Measurements from ENCODE around the gene RAP1GAP.

RAP1GAP gene

DNA sequence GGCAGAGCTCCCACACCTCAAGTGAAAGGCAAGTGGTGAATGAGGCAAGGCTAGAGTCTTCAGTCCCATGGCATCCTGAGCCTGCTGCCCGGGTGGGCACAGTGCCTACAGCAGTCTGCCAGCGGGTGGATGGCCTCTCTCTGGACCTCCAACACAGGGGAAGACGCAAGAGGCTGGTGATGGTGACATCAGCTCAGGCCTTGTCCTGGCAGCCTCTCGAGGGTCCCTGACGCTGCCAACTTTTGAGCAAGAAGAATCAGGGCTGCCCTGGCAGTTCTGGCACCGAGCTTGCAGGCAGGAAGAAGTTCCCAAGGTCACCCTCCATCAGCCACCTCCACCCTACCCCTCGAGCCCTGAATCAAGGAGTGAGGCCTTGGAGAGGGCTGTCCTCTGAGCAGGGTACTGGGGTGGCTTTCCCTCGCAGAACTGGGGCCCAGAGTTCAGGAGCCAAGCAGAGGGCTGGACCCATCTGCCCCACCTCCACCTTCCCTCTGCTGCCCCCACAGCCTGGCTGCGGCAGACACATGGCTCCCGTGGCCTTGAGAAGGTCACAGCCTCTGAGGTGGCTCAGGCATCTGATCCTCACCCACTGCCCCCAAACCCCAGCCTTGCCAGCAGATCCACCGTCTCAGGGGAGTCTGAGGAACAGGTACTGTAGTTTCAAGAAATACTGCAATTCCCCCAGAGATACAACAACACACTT, 5.8 kb downstream of the RAP1GAP start:
- DNase-seq (ENCODE audit: insufficient read length, low spot score), result no peak
- no peak for FAIRE-seq

DNA sequence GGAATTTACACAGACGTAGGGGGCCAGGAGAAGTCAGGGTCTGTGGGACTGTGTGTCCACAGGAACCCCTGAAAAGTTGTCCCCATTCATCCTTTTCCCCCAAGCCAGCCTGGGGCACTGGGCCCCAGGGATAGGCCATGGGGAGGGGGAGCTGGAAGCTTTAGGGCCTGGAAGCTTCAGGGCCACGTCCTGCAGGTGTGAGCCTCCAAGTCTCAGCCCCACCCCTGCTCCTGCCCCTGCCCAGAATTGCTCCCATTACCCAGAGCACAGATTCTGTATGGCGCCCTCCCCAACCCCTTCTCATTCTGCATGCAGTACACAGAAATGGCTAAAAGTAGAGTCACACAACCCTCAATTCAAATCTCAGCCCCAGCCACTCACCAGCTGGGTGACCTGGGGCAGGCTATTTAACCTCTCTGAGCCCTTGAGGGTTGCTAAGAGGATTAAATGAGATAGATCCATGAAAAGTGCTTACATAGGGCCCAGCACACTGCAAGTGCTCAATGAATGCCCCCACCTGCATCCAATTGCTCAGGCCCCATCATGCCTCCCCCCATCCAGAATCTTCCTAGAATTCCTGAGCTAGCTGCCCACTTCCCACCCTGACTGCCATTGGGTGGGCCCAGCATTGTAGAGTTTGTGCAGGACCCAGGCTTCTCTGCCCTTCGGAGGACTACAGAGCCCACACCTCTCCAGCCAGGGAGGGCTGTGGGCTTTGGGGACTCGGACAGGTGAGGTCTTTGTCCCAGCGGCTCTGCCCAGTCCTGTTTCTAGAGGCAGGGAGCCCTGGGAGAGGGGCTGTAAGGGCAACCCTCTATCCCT, 6.5 kb downstream of the RAP1GAP start:
- FAIRE-seq (no peak), DNase-seq (ENCODE audit: insufficient read length, low spot score) (no peak)

DNA sequence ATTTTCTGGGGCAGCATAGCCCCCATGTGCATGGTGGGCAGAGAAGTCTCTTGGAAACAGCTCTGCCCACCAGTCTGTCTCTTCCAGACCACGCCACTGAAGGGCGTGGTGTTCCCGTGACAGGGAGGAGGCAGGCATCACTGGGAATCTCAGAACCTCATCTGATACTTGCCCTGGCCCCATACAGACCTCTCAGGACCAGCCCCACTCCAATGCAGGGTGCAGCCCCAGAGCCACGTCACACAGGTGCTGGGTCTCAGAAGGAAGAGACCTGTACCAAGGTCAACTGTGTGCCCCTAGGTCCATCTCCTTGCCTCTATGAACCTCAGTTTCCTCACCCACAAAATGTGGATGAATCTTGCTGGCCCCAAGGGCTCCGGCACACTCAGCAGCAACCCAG, 7.3 kb downstream of the RAP1GAP start:
- DNase-seq (ENCODE audit: insufficient read length, low spot score) (no peak), FAIRE-seq (no peak)

DNA sequence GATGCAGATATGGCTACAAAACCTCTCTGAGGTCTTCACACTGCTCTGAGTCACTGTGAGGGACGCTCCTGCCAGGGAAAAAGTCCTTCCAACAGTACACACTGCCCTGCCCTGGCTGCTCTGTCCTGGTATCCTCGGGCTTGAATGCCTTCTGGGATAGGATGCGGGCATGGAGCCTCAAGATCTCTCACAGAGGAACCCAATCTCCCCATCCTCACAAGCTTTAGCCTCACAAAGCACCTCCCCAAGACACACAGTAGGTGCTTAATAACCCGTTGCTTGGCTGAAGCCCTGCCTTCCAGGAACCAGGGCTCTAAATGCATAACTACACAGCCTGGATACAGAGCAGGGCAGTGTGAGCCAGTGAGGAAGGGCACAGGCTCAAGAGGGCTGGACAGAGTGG, 9.2 kb downstream of the RAP1GAP start:
- no peak for FAIRE-seq

DNA sequence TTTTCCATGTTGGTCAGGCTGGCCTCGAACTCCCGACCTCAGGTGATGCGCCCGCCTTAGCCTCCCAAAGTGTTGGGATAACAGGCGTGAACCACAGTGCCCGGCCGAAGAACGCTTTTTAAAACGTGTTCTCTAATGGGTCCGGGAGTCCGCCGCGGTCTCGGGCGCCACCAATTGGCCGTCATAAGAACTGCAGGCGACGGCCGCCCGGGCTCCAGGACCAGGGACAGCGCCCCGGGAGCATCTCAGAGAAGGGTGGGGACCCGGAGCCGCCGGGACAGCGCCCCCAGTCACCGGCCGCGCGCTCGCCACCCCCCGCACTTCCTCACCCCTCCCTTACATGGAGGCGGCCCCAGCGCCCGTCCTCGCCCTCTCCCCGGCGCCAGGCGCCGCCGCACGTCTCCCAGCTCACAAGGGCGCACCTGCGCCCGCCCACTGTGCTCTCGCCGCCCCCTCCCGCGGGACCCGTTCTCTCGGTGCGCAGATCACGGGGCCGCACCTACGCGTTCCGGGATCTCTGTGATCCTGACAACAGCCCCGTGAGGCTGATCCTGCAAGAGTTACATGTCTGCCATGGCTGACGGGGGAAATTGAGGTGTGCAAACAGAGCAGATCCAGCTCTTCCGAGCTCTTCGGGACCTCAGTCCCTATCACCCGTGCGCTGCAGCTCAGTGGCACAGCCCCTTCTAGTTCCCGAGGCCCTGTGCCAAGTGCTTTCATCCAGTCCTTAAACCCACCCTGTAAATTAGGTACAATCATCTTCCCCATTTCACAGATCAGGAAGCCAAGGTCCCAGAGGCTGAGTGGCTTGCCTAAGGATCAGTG, 9.8 kb downstream of the RAP1GAP start:
- DNase-seq (ENCODE audit: insufficient read length, low spot score) (peak; percentile 93), FAIRE-seq (no peak)

More for the DNA sequence above, 9.2 kb downstream of the RAP1GAP start:
- DNase-seq (ENCODE audit: insufficient read length, low spot score), result no peak

DNA sequence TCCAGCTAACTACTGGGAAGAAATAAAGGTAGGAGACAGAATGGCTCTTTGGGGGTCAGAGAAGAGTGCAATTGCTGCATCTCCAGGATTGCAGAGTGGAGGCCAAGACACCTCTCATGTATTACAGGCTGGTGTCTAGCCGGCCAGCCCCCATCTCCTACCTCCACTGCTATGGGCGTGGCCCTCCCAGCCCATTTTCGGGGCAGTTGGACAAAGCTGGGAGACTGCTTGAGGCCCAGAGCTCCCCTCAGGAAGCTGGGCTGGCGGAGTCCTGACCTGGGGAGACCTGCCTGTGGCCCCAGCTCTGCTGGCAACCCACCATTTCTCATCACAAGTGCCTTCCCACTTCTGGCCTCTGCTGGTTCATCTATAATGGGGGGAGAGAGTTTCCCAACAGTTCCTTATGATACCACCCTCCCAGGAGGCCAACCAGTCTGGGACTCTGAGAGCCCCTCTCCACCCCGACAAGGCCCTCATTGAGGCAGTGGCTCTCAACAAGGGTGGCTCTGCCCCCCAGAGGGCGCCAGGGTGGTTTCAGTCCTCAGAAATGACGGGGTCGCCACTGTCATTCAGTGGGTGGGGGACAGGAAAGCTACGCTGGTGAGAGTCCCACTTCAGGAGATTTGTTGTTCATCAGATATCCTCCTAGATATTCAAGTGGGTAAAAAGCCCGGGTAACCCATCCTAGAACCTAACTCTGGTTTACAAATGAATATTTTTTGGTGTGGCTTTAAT, 11.5 kb downstream of the RAP1GAP start:
- FAIRE-seq, result no peak

DNA sequence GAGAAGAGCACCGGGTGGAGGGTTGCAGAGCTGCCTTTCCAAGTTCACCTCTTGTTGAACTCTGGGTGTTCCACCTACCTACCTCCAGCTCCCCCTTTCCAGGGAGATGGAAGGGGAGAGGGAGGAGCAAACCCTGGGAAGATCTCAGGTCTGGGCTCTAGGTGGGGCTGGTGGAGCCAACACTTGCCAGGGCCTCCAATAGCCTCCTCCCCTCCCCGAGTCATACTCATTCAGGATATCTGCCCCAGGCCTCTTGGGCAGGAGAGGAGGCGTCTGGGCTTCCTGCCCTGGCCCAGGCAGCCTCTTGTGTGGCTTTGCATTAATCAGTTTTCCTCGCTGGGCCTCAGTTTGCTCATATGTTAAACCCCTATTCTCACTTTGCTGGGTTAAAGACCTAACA, 13.4 kb downstream of the RAP1GAP start:
- DNase-seq (ENCODE audit: insufficient read length, low spot score) (no peak), FAIRE-seq (no peak)

More for the DNA sequence above, 11.5 kb downstream of the RAP1GAP start:
- DNase-seq (ENCODE audit: insufficient read length, low spot score), result no peak

DNA sequence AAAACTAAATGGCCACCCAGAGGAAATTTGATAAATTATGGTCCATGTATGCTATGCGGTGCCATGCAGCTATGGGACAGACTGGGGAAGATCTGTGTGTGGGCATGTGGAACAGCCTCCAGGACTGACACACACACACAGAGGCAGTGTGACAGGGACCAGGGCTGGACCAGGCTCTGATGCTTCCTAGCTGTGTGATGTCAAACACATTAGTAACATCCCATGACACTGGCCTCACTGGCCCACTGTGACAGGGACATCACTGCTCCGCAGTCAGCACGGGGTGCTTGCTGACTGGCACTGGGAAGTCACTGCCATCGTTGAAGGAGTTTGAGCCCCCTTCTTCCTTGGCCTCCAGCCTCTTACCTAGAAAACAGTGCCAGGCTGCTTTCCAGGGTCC, 13.9 kb downstream of the RAP1GAP start:
- FAIRE-seq (no peak), DNase-seq (ENCODE audit: insufficient read length, low spot score) (no peak)

DNA sequence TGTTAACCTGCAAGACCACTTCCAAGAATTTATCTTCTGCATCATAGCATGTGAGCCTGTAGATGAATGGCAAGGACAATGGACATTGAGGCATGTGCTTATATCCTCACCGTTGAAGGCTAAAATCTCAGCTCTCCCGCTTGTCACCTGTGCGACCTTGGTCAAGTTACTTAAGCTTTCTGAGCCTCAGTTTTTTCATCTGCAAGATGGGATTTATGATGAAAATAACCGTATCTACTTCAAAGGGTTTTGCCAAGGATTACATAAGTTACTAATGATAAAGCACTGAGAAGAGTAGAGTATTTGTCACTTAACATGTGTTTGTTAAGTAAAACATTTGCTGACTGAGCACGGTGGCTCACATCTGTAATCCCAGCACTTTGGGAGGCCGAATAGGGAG, 14.9 kb downstream of the RAP1GAP start:
- FAIRE-seq, result no peak
- no peak for DNase-seq (ENCODE audit: insufficient read length, low spot score)

DNA sequence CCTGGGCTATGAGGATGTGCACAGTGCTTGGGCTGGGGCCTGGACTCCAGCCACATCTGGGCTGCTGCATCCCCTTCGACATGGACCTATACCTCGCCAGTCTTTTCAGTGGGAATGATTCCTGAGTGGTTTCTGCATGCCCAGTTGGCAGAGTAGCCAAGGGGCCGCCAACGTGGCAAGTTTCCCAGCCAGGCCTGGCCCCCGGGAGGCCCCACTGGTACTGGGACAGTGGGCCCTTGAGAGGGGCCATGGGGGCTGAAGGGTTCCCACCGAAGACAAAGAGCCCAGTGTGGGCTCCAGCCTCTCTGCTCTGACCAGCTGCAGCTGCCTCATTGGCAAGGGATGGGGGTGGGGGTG, 15.4 kb downstream of the RAP1GAP start:
- FAIRE-seq (no peak), DNase-seq (ENCODE audit: insufficient read length, low spot score) (no peak)

DNA sequence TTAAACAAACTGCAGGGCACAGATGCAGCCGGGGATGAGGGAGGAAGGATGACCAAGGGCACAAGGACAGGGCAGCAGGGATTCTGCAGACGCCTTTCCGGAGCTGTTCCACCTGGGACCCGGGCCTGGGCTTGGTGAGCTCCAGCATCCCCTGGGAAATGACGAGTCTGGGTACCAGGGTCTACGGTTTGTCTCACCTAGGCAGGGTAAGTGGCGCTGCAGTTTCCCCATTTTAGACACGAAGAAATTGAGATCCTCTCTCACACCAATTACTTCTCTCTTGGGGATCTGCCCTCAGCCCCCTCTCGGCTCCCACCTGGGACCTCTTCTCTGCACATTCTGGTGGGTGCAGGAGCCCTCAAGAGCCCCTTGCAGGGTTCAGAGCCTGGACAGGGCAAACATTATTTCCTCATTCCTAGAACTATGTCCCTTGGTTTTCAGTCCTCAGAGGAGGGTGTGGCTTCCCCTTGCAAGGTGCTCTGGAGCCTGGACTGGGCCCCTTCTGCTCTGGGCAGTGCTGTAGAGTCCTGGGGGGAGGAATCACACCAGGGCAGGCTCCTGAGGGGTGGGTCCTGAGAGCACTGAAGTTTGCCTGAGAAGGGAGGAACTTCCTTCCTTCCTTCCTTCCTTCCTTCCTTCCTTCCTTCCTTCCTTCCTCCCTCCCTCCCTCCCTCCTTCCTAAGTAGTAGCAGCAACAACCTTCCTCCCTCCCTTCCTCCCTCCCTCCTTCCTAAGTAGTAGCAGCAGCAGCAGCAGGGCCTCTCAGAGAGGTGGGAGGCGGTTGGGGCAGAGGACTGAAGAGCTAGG, 16.0 kb downstream of the RAP1GAP start:
- FAIRE-seq, result no peak
- DNase-seq (ENCODE audit: insufficient read length, low spot score), result no peak

DNA sequence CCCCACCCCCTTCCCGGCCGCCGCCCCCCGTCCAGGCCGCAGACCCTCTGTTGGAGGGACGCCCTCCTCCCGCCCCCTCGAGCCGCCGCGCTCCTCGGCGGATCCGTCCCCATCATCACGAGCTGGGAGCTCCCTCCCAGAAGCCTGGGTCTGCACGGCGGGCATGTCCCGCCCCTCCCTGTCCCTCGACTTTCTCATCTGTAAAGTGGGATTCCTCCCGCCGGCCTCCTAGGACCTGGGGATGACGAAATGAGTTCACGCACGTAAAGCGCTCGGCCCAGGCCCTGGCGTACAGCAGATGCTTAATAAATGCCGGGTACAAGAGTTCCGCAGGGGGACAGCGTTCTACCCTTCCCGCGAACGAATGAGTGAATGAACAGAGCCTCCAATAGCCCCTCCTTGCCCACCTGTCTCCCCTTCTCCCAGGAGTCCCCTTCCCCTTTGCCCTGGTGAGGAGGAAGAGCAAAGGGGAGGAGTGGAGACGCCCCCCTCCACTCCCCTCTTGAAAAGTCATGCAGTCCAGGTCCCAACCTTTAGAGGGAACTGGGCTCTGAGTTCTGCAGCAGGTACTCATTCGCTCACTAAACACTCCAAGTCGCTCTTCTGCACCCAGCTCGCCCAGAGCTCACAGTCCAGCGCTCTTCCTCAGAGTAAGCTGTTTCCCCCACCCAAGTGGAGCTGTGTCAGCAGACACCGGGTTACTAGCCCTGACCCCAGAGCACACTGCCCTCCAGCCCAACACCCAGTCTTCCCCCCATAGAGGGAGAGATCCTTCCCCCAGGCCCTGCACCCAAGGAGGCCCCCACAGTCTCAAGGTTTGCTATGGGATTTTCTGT, 16.8 kb downstream of the RAP1GAP start:
- FAIRE-seq (no peak), DNase-seq (ENCODE audit: insufficient read length, low spot score) (no peak)

DNA sequence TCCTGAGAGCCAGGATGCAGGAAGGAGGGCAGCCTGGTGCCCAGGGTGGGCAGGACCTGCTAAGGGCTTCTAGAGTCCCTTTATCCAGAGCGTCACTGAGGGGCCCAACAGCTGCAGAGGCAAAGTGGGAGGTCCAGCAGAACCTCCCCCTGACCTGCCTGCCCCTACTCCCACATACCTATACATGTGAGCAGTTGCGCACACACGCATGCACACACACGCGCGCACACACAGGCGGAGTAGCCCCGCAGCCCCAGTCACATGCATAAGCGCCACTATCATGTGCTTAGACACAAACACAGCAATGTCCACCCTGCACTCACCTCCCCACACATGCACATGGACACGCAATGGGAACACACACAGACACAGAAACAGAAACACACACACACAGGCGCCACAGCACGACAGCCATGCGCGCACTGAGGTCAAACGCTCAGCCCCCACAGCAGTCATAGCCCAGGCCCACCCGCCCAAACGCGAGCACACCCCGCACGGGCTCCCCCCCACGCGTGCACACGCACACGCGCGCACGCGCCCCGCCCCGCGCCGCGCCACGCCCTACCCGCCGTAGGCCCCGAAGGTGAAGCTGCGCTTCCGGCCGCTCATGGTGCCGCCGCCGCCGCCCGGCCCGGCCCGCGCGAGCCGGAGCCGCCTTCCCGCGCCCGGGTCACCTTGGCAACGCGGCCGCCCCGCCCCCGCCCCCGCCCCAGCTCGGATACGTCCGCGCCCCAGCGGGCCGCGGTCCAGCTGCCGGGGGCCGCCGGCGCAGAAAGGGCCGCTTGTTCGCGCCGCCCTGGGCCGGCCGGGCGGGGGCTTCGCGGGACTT, 17.7 kb downstream of the RAP1GAP start:
- DNase-seq (ENCODE audit: insufficient read length, low spot score), result no peak
- no peak for FAIRE-seq

DNA sequence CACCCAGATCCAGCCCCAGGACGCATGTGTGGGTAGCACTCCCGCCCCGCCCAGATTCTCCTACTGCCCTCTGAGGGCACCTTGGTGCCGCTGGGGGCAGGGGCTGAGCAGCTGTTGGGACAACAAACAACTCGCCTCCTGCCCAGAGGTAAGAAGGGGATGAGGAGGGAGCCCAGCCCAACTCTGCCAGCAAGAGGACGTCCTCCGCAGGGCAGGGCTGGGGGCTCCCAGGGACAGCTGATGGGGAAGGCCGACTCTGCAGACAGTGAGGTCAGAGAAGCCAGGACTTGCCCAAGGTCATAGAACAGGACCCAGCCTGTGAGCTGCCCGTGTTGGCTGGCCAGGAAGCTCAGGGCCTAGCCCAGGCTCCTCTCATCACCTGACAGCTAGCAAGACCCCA, 18.8 kb downstream of the RAP1GAP start:
- DNase-seq (ENCODE audit: insufficient read length, low spot score), result no peak

DNA sequence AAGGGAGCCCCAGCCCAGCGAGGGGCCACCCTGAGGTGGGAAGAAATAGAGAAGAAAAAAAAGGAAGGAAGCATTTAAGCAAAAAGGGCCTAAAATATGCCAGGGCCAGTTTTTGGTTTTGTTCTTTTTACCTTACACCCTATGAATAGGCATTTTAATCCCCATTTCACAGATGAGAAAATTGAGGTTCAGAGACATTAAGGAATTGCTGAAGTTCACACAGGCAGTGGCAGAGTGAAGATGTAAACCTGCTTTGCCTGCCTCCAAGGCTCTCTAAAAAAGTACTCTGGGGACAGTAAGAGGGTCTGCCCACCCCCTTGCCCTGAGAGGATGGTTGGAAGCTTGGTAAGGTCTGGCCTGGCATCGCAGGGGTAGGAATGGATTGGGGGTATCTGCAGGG, 19.8 kb downstream of the RAP1GAP start:
- DNase-seq (ENCODE audit: insufficient read length, low spot score) (no peak), FAIRE-seq (no peak)

More for the DNA sequence above, 18.8 kb downstream of the RAP1GAP start:
- FAIRE-seq, result no peak

DNA sequence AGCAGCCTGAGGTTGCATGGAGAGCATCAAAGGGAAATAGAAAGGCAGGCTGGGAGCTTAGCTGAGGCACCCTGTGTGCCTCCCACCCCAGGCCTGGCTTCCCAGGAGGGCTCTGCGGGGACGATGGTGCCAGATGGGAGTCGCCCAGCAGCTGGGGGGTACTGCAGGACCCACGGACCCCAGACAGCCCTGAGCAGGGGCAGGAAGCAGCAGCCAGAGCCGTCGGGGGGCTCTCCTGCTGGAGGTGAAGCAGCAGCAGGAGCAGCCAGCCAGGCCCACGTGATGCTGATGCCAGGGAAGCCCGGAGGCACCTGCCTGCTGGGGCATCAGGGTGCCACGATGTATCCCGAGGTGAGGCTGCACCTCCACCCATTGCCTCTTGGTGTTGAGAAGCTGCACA, 20.4 kb downstream of the RAP1GAP start:
- DNase-seq (ENCODE audit: insufficient read length, low spot score), result no peak
- no peak for FAIRE-seq

DNA sequence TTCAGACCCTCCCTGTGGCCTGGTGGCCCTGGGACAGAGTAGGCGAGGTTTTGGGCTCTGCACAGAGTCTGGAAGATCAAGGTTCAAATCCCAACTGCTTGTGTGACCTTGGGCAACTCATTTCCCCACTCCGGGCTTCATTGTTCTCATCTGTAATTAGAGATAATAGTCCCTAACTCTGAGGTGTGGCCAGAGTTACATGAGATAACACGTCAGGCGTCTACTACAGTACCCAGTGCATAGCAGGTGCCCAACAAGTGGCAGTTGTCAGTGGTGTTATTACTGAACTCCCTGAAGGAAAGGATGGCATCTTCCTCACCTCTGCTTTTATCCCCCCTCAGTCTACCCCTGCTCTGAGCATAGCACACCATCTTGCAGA, 20.8 kb downstream of the RAP1GAP start:
- DNase-seq (ENCODE audit: insufficient read length, low spot score) (no peak), FAIRE-seq (no peak)
